ENCODE results near the gene HAGH.

Gene HAGH

DNA sequence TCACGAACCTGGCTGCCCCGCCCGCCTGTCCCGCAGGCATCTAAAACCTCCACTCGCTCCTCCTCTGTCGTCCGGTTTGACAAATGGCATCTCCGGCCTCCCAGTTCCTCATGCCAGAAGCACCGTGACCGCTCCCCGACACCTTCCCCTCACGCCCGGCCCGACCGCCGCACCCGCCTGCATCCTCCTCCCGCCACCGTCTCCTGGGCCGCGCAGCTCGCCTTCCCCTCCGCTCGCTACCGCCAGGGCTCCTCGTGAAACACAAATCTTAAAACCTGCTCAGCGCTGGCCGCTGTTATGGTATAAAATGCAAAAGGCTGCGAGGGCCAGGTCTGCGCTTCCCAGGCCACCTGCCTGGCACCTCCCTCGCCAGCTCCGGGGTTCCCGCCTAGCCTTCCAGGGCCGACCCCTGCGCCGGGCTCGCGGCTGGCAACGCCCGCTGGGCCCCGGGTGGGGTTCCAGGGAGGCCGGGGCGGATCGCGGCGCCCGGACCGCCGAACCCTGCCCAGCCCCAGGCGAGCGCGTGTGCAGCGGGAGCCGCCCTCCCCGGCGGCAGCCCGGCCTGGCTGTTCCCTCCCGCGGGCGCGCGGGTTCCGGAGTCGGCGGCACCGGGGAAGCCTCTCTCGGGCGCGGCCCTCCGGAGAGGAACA lies 44.7 kb downstream of the HAGH start:
- Histone ChIP-seq H3K36me3 (ENCODE audit: insufficient read depth) (no peaks in the 10 kb centered on the region), H3K27me3 (ENCODE audit: insufficient read depth, low read depth) (no peaks in the 10 kb centered on the region), H3K27ac (peak overlapping the region; percentile 37; the same call in 1 of the 2 replicates), H3K79me2 (ENCODE audit: insufficient read depth, low read depth) (peaks cover 43% of the 10 kb centered on the region), H3K4me2 (peak overlapping the region; percentile 66), H2AFZ (ENCODE audit: low read depth) (peak overlapping the region; percentile 39; the same call in 1 of the 2 replicates), H4K20me1 (ENCODE audit: insufficient read depth) (no peaks in the 10 kb centered on the region), H3K4me1 (ENCODE audit: low read depth, poor library complexity, severe bottlenecking) (peaks cover 14% of the 10 kb centered on the region), H3K9ac (peak overlapping the region; percentile 27; the same call in 1 of the 2 replicates), H3K4me3 (IDR thresholded peaks at IDR 0.05; ENCODE audit: insufficient read depth, low read depth, low read length) (no peak overlapping the region)
- TF ChIP-seq CTCF (conservative IDR thresholded peaks at IDR 0.05; ENCODE audit: low read depth, low read length) = no peak

DNA sequence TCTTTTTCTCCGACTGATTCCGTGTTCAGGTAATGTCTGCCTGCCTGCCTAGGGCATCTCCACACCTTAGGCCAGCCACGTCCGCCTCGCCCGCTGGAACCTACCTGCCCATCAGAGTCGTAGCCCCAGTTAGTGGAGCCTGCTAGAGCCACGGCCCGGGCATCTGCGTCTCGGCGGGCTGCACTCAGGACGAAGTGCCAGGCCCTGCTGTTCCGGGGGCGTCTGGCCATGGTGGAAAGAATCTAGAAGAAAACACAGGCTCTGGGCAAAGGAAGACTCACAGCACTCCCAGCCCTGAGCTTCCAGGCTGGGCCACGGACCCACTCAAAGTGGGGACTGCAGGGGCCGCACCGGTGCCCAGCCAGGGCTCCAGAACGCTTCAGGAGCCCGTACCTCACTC lies 45.4 kb downstream of the HAGH start:
- TF ChIP-seq CTCF (conservative IDR thresholded peaks at IDR 0.05; ENCODE audit: low read depth, low read length) = no peak
- Histone ChIP-seq H3K4me1 (ENCODE audit: low read depth, poor library complexity, severe bottlenecking) (peaks cover 14% of the 10 kb centered on the region), H3K4me2 (peak overlapping the region; percentile 66), H3K27me3 (ENCODE audit: insufficient read depth, low read depth) (no peaks in the 10 kb centered on the region), H3K27ac (no peak overlapping the region), H3K36me3 (ENCODE audit: insufficient read depth) (no peaks in the 10 kb centered on the region), H2AFZ (ENCODE audit: low read depth) (no peak overlapping the region), H4K20me1 (ENCODE audit: insufficient read depth) (no peaks in the 10 kb centered on the region), H3K4me3 (IDR thresholded peaks at IDR 0.05; ENCODE audit: insufficient read depth, low read depth, low read length) (no peak overlapping the region), H3K79me2 (ENCODE audit: insufficient read depth, low read depth) (peaks cover 42% of the 10 kb centered on the region), H3K9ac (no peak overlapping the region; the same call in 1 of the 2 replicates)

DNA sequence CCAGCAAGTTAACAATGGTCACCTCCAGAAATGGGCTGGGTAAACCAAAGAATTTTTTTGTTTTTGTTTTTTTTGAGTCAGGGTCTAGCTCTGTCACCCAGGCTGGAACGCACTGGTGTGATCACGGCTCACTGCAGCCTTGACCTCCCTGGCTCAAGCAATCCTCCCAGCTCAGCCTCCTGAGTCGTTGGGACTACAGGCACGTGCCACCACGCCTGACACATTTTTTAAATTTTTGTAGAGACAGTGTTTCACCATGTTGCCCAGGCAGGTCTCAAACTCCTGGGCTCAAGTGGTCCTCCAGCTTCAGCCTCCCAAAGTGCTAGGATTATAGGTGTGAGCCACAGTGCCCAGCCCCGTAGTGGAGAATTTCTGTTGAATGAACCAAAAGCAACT lies 46.0 kb downstream of the HAGH start:
- Histone ChIP-seq H3K9ac (no peak overlapping the region), H3K4me2 (peak overlapping the region; percentile 66; the same call in 1 of the 2 replicates), H3K27ac (no peak overlapping the region), H3K36me3 (ENCODE audit: insufficient read depth) (no peaks in the 10 kb centered on the region), H3K4me3 (IDR thresholded peaks at IDR 0.05; ENCODE audit: insufficient read depth, low read depth, low read length) (no peak overlapping the region), H4K20me1 (ENCODE audit: insufficient read depth) (no peaks in the 10 kb centered on the region), H3K27me3 (ENCODE audit: insufficient read depth, low read depth) (no peaks in the 10 kb centered on the region), H2AFZ (ENCODE audit: low read depth) (no peak overlapping the region), H3K4me1 (ENCODE audit: low read depth, poor library complexity, severe bottlenecking) (peaks cover 14% of the 10 kb centered on the region), H3K79me2 (ENCODE audit: insufficient read depth, low read depth) (peaks cover 36% of the 10 kb centered on the region)
- TF ChIP-seq CTCF (conservative IDR thresholded peaks at IDR 0.05; ENCODE audit: low read depth, low read length) = no peak

- Histone ChIP-seq H3K27me3 (ENCODE audit: insufficient read depth, low read depth) (no peaks in the 10 kb centered on the region), H3K79me2 (ENCODE audit: insufficient read depth, low read depth) (peaks cover 34% of the 10 kb centered on the region), H2AFZ (ENCODE audit: low read depth) (no peak overlapping the region), H3K4me2 (no peak overlapping the region), H3K4me1 (ENCODE audit: low read depth, poor library complexity, severe bottlenecking) (peaks cover 16% of the 10 kb centered on the region), H4K20me1 (ENCODE audit: insufficient read depth) (no peaks in the 10 kb centered on the region), H3K4me3 (IDR thresholded peaks at IDR 0.05; ENCODE audit: insufficient read depth, low read depth, low read length) (no peak overlapping the region), H3K36me3 (ENCODE audit: insufficient read depth) (no peaks in the 10 kb centered on the region), H3K27ac (no peak overlapping the region), H3K9ac (no peak overlapping the region)
- TF ChIP-seq CTCF (conservative IDR thresholded peaks at IDR 0.05; ENCODE audit: low read depth, low read length) = no peak
Measured at GRCh38 chr16:1779741-1780676, 46.6 kb downstream of the HAGH start.

All from KMS-11 (cell line).